Gastroesophageal sphincter (tissue), 4 donors: ENCODE data around the gene ANKRD13B. TPM values are rescaled to one million over a fixed set of nuclear protein-coding genes. Genes with fewer than 3 reads are reported as not detected.
"Not testable (repeated sequence)": the region's sequence is repeated elsewhere in the genome, so short reads cannot be mapped to it uniquely, and the experiment has no call there.

Source experiments
- ATAC-seq: fragments of 150-250 bp; one replicate; pipeline ENCODE4 v1.9.1; 2016; ENCODE audit warnings: mild to moderate bottlenecking, moderate library complexity
- H3K27ac ChIP-seq, 4 donors: fragments of 200-600 bp; sonication (generic) in 3 of 4; 1 replicate in 3 of 4; 2 replicates in 1 of 4; pipeline ENCODE4 v1.5.1; 2016 to 2019
- H3K27me3 ChIP-seq: fragments of 200-600 bp; sonication (generic); one replicate; pipeline ENCODE4 v1.5.1; 2019
- H3K36me3 ChIP-seq, 2 donors: fragments of 200-600 bp; sonication (generic); one replicate each; pipeline ENCODE4 v1.5.1; 2019; ENCODE audit warnings: control low read depth in 1 of 2
- H3K4me1 ChIP-seq, 3 donors: fragments of 200-600 bp; sonication (generic); 1 replicate in 2 of 3; 2 replicates in 1 of 3; pipeline ENCODE4 v1.5.1; 2016 to 2019; ENCODE audit warnings: control low read depth in 2 of 3
- H3K4me3 ChIP-seq, 2 donors: fragments of 200-600 bp; sonication (generic); one replicate each; pipeline ENCODE4 v1.5.1; 2019; ENCODE audit warnings: mild to moderate bottlenecking in 1 of 2, moderate library complexity in 1 of 2
- H3K9me3 ChIP-seq, 3 donors: fragments of 200-600 bp; sonication (generic); one replicate each; pipeline ENCODE4 v1.5.1; 2017 to 2019; ENCODE audit warnings: control low read depth in 2 of 3
- CTCF ChIP-seq, 4 experiments: fragments of 200-600 bp in 2 of 4; fragments of 450-650 bp in 2 of 4; sonication (generic) in 1 of 4; IDR thresholded peaks; one replicate each; pipeline ENCODE4 v1.5.1; 2017 to 2019; ENCODE audit warnings: antibody characterized with exemption in 4 of 4, mild to moderate bottlenecking in 2 of 4, moderate library complexity in 2 of 4
- EP300 ChIP-seq: sonication (generic); formaldehyde crosslinking; IDR thresholded peaks from one replicate; pipeline ENCODE4 v1.6.1; 2017; ENCODE audit warnings: antibody characterized with exemption, mild to moderate bottlenecking
- POLR2A ChIP-seq, 2 donors: fragments of 450-650 bp; IDR thresholded peaks; one replicate each; pipeline ENCODE4 v1.6.1; 2017; ENCODE audit warnings: antibody characterized with exemption in 2 of 2, mild to moderate bottlenecking in 2 of 2, moderate library complexity in 1 of 2
- POLR2AphosphoS5 ChIP-seq: sonication (generic); formaldehyde crosslinking; IDR thresholded peaks from one replicate; pipeline ENCODE4 v1.6.1; 2017; ENCODE audit warnings: antibody characterized with exemption
- WGBS, 2 donors: methylation state at CpG; one replicate each; pipeline ENCODE4 v1.1.5; 2018; ENCODE audit warnings: low coverage in 1 of 2; 5-methylcytosine and 5-hydroxymethylcytosine counted together
- total RNA-seq, 4 donors: library from RNA; depleted of rRNA; stranded (reverse); fragments of >200 nt; gene quantifications; one replicate each; pipeline ENCODE4 v1.1.0, GENCODE V29; 2016

ANKRD13B gene
- total RNA-seq, 4 donors from 2014 or later = 4.4 to 22.8 (median 10.0) TPM

GRCh38 chr17:29642171-29642611 is 49.3 kb downstream of the ANKRD13B start:
- Histone ChIP-seq H3K4me3 (no peak overlapping the region), H3K27me3 (no peaks in the 10 kb centered on the region), H3K36me3 (peaks cover 0 to 8% of the 10 kb centered on the region in 2 donors), H3K9me3 (no peaks in the 10 kb centered on the region), H3K4me1 (peaks cover 27 to 86% (median 44%) of the 10 kb centered on the region in 3 donors), H3K27ac (peak overlapping the region in 3 of 4 donors; percentile 56 to 84 (median 83))
- 82 to 92% methylated on average over 2 of the region's 2 CpGs for WGBS, 2 donors
- no peak for ATAC-seq
- no peak for TF ChIP-seq POLR2A (IDR thresholded peaks at IDR 0.05)
- no peak for TF ChIP-seq POLR2AphosphoS5
- no peak for TF ChIP-seq CTCF (IDR thresholded peaks at IDR 0.05)

GRCh38 chr17:29643817-29644160 is 50.9 kb downstream of the ANKRD13B start:
- Histone ChIP-seq H3K4me1 (peaks cover 27 to 82% (median 44%) of the 10 kb centered on the region in 3 donors), H3K27me3 (no peaks in the 10 kb centered on the region), H3K36me3 (peaks cover 0 to 18% of the 10 kb centered on the region in 2 donors), H3K4me3 (no peak overlapping the region), H3K9me3 (no peaks in the 10 kb centered on the region), H3K27ac (peak overlapping the region; percentile 69 to 94 (median 84))
- WGBS, 2 donors = 67 to 83% methylated on average over 1 of the region's 1 CpG
- no peak for TF ChIP-seq EP300
- no peak for ATAC-seq

- WGBS, 2 donors = 5 to 18% methylated on average over 5 of the region's 5 CpGs
- Histone ChIP-seq H3K9me3 (no peaks in the 10 kb centered on the region), H3K4me3 (no peak overlapping the region)
These were observed 52.7 kb downstream of the ANKRD13B start for GRCh38 chr17:29645515-29646051.

GRCh38 chr17:29648005-29648404 is 55.1 kb downstream of the ANKRD13B start:
- H3K4me3 ChIP-seq = no peak overlapping the region
- TF ChIP-seq POLR2AphosphoS5 (no peak), EP300 (no peak)
- 76% methylated on average over 5 of the region's 5 CpGs; no CpG with 5 or more reads in 1 of the 2 donors for WGBS, 2 donors
- no peak for ATAC-seq
- H3K27ac ChIP-seq = peak overlapping the region in 3 of 4 donors; percentile 8 to 83 (median 29)
- H3K36me3 ChIP-seq = peaks cover 0 to 52% of the 10 kb centered on the region in 2 donors
- peaks cover 15 to 40% (median 19%) of the 10 kb centered on the region in 3 donors for H3K4me1 ChIP-seq
- H3K9me3 ChIP-seq = no peaks in the 10 kb centered on the region
- H3K27me3 ChIP-seq = no peaks in the 10 kb centered on the region

More at GRCh38 chr17:29645515-29646051, 52.7 kb downstream of the ANKRD13B start:
- TF ChIP-seq POLR2AphosphoS5 (peak; percentile 68), EP300 (no peak)
- Histone ChIP-seq H3K27ac (peak overlapping the region; percentile 69 to 94 (median 84)), H3K4me1 (peaks cover 19 to 64% (median 30%) of the 10 kb centered on the region in 3 donors), H3K27me3 (no peaks in the 10 kb centered on the region), H3K36me3 (peaks cover 0 to 36% of the 10 kb centered on the region in 2 donors)
- ATAC-seq = peak; percentile 93

GRCh38 chr17:29649359-29649758 is 56.4 kb downstream of the ANKRD13B start:
- no peaks in the 10 kb centered on the region for H3K9me3 ChIP-seq
- ATAC-seq = no peak
- peaks cover 0 to 53% of the 10 kb centered on the region in 2 donors for H3K36me3 ChIP-seq
- peak overlapping the region in 1 of 4 donors; percentile 29 for H3K27ac ChIP-seq
- TF ChIP-seq EP300 (no peak), POLR2AphosphoS5 (no peak), CTCF (IDR thresholded peaks at IDR 0.05) (no peak), POLR2A (IDR thresholded peaks at IDR 0.05) (no peak)
- 96 to 98% methylated on average over 5 of the region's 5 CpGs for WGBS, 2 donors
- H3K4me3 ChIP-seq = no peak overlapping the region
- H3K27me3 ChIP-seq = no peaks in the 10 kb centered on the region
- H3K4me1 ChIP-seq = peaks cover 14 to 35% (median 15%) of the 10 kb centered on the region in 3 donors

GRCh38 chr17:29650396-29650795 is 57.5 kb downstream of the ANKRD13B start:
- no peak for TF ChIP-seq POLR2A (IDR thresholded peaks at IDR 0.05)
- no peak for TF ChIP-seq EP300
- TF ChIP-seq POLR2AphosphoS5 = no peak
- no peak for TF ChIP-seq CTCF (IDR thresholded peaks at IDR 0.05)
- Histone ChIP-seq H3K4me3 (no peak overlapping the region), H3K36me3 (peaks cover 0 to 57% of the 10 kb centered on the region in 2 donors), H3K9me3 (no peaks in the 10 kb centered on the region), H3K27me3 (no peaks in the 10 kb centered on the region), H3K27ac (no peak overlapping the region), H3K4me1 (peaks cover 9 to 29% (median 11%) of the 10 kb centered on the region in 3 donors)
- WGBS, 2 donors = 63 to 80% methylated on average over 1 to 4 of the region's 4 CpGs
- no peak for ATAC-seq

- not testable (repeated sequence) for H3K9me3 ChIP-seq, H3K27me3 ChIP-seq, H3K27ac ChIP-seq, ATAC-seq, H3K4me3 ChIP-seq
- Histone ChIP-seq H3K36me3 (peaks cover 0 to 68% of the 10 kb centered on the region in 2 donors), H3K4me1 (peaks cover 0 to 14% (median 0%) of the 10 kb centered on the region in 3 donors)
- WGBS, 2 donors = 90 to 95% methylated on average over 2 to 7 of the region's 7 CpGs
These were observed 59.0 kb downstream of the ANKRD13B start for GRCh38 chr17:29651913-29652312.
